ENCODE results near the gene KDM3B. TPM values are rescaled to one million over a fixed set of nuclear protein-coding genes. Genes with fewer than 3 reads are reported as not detected.

KDM3B gene
- total and polyA plus RNA-seq, 9 of the 15 experiments (the other 6 are each of a cell fraction or from before 2014, with no cell fraction given), result 13.8 to 62.8 (median 41.9) TPM

DNA sequence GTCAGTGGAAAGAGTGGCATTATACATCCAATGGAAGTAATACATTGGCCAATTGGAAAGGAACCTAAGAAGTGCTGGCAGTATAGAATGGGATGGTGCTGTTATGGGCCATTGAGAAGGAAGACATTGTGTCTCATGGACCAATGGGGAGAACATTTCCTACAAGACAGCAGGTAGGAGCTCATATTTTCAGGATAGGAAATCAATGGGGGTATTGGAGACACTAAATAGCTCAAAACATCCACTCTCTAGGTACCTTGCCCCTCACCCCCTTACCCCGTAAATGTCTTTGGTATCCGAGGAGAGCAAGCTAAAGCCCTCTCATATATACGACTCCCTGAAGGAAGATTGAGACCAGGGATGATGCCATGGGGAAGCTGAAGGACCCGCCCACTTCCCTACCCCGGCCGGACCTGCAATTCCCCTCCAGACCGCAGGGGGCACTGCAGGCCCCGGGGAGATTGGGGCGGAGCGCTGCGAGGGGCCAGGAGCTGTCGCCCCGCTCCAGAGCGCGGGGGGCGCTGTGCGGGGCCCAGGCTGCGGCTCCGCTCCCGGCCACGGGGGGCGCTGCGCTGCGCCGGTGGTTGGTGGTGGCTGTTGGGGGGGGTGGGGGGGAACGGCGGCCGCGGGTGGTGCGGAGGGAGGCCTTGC, at the start of gene KDM3B (continued):
- TF ChIP-seq ZNF146 (CRISPR knock-in tag; IDR thresholded peaks at IDR 0.05; ENCODE audit: unreplicated experiment), result no peak
- TF ChIP-seq ZNF717 (CRISPR knock-in tag; IDR thresholded peaks at IDR 0.05), result no peak
- no peak for TF ChIP-seq NR2C1 (IDR thresholded peaks at IDR 0.05)
- TF ChIP-seq NR2C1 (tag; IDR thresholded peaks at IDR 0.05), result no peak
- peak in 1 of 2 experiments; percentile 87; a peak in 2 of 3 replicates for TF ChIP-seq CBX3 (IDR thresholded peaks at IDR 0.05; ENCODE audit: borderline replicate concordance in 1 of 2, low read length in 2 of 2)
- no peak for TF ChIP-seq ZNF324 (CRISPR knock-in tag; IDR thresholded peaks at IDR 0.05)
- TF ChIP-seq, protein P1, sequence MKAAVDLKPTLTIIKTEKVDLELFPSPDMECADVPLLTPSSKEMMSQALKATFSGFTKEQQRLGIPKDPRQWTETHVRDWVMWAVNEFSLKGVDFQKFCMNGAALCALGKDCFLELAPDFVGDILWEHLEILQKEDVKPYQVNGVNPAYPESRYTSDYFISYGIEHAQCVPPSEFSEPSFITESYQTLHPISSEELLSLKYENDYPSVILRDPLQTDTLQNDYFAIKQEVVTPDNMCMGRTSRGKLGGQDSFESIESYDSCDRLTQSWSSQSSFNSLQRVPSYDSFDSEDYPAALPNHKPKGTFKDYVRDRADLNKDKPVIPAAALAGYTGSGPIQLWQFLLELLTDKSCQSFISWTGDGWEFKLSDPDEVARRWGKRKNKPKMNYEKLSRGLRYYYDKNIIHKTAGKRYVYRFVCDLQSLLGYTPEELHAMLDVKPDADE (conservative IDR thresholded peaks at IDR 0.05; ENCODE audit: control insufficient read depth, low read depth, low read length), result peak; percentile 77
- no peak for TF ChIP-seq NUFIP1 (IDR thresholded peaks at IDR 0.05; ENCODE audit: partially characterized antibody)
- no peak for TF ChIP-seq NFIC (IDR thresholded peaks at IDR 0.05)
- TF ChIP-seq FOXJ2 (tag; IDR thresholded peaks at IDR 0.05), result peak; percentile 72
- no peak for TF ChIP-seq NR1H2 (CRISPR knock-in tag; IDR thresholded peaks at IDR 0.05)
- TF ChIP-seq, protein P2, sequence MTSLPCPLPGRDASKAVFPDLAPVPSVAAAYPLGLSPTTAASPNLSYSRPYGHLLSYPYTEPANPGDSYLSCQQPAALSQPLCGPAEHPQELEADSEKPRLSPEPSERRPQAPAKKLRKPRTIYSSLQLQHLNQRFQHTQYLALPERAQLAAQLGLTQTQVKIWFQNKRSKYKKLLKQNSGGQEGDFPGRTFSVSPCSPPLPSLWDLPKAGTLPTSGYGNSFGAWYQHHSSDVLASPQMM (CRISPR knock-in tag; IDR thresholded peaks at IDR 0.05), result no peak
- TF ChIP-seq XRCC3 (IDR thresholded peaks at IDR 0.05), result no peak
- no peak for TF ChIP-seq HINFP (tag; conservative IDR thresholded peaks at IDR 0.05; ENCODE audit: low read depth)
- no peak for TF ChIP-seq BRD9 (IDR thresholded peaks at IDR 0.05; ENCODE audit: low read depth, partially characterized antibody)
- TF ChIP-seq, protein P3, sequence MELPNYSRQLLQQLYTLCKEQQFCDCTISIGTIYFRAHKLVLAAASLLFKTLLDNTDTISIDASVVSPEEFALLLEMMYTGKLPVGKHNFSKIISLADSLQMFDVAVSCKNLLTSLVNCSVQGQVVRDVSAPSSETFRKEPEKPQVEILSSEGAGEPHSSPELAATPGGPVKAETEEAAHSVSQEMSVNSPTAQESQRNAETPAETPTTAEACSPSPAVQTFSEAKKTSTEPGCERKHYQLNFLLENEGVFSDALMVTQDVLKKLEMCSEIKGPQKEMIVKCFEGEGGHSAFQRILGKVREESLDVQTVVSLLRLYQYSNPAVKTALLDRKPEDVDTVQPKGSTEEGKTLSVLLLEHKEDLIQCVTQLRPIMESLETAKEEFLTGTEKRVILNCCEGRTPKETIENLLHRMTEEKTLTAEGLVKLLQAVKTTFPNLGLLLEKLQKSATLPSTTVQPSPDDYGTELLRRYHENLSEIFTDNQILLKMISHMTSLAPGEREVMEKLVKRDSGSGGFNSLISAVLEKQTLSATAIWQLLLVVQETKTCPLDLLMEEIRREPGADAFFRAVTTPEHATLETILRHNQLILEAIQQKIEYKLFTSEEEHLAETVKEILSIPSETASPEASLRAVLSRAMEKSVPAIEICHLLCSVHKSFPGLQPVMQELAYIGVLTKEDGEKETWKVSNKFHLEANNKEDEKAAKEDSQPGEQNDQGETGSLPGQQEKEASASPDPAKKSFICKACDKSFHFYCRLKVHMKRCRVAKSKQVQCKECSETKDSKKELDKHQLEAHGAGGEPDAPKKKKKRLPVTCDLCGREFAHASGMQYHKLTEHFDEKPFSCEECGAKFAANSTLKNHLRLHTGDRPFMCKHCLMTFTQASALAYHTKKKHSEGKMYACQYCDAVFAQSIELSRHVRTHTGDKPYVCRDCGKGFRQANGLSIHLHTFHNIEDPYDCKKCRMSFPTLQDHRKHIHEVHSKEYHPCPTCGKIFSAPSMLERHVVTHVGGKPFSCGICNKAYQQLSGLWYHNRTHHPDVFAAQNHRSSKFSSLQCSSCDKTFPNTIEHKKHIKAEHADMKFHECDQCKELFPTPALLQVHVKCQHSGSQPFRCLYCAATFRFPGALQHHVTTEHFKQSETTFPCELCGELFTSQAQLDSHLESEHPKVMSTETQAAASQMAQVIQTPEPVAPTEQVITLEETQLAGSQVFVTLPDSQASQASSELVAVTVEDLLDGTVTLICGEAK (IDR thresholded peaks at IDR 0.05), result no peak
- TF ChIP-seq, protein P3 (CRISPR knock-in tag; IDR thresholded peaks at IDR 0.05), result no peak
